ENCODE measurements around the gene NPAT.
"Not testable (repeated sequence)": the region's sequence is repeated elsewhere in the genome, so short reads cannot be mapped to it uniquely, and the experiment has no call there.

NPAT gene

DNA sequence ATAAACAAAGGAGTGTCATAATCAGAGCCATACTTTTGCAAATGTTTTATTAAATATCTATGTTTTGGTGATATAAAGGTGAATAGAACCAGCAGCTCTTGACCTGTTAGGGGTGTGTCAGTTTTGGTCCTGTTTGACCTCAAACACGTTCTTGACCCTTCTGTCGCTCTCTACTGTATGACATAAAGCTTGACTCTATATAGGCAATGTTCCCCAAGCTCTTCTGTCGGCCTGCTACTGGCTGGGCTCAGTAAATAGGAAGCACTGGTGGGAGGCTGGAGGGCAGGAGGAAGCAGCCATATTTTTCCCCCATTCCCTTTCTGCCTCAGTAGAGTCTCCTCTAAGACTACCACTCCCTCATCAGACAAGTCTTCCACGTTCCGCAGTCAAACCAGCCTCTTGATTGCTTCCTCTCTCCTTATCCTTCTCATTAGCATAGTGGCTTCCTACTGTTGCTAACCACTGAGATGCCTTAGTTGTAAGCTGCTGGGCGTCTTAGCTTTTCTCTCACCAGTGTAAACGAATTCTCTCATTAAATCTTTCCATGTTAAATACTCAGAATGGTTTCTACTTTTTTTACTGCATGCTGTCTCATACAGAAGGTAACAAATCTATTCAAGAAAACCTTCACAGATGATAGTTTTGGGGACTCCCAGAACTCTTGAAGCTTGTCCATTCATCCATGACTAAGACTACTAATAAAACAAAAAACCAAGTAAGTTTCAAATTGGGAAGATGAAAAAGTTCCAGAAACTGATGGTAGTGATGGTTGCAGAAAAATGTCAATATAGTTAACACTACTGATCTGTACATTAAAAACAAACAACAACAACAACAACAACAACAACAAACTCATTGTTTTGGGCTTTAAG lies 3.3 kb downstream of the NPAT start:
- DNase-seq, result no peak

DNA sequence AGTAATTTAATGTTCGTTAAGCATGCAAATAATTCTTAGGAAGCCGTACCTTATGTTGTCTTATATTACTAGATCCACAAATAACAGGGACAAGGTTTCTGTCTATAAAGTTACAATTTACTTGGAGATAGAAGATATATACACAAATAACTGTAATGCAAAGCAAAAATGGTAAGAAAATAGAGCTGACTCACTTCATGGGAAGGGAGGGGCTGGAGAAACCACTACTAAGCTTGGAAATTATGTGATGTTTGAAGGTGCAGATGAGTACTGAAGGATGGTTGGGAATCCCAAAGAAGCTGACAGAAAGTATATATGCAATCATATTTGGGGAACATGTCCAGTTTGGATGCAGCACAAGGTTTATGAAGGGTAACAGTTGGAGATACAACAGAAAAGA lies 4.0 kb downstream of the NPAT start:
- no peak for DNase-seq

DNA sequence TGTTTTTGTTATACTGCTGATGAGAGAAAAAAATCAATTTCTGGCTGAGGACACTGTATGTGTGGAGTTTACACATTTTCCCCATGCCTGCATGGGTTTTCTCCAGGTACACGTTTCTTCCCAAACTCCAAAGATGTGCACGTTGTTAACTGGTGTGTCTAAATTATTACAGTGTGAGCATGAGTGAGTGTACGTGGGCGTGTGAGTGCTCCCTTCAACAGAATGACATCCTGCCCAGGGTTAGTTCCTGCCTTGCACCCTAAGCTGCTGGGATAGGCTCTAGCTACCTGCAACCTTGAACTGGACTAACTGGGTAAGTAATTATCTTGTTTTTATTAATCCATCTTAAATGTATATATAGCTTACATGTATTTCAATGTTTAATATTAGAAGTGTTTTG lies 5.5 kb downstream of the NPAT start:
- DNase-seq, result peak in 1 of 2 experiments; percentile 36

DNA sequence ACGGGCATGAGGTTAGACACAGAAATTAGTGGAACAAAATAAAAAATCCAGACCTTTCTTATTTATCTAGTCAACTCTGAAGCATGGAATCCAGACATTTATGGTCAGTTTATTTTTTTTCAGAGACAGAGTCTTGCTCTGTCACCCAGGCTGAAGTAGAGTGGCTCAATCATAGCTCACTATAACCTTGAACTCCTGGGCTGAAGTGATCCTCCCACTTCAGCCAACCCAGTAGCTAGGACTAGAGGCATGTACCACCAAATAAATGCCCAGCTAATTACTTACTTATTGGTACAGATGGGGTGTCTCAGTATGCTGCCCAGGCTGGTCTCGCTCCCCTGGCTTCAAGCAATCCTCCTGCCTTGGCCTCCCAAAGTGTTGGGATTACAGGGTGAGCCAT lies 8.7 kb downstream of the NPAT start:
- DNase-seq, result no peak

DNA sequence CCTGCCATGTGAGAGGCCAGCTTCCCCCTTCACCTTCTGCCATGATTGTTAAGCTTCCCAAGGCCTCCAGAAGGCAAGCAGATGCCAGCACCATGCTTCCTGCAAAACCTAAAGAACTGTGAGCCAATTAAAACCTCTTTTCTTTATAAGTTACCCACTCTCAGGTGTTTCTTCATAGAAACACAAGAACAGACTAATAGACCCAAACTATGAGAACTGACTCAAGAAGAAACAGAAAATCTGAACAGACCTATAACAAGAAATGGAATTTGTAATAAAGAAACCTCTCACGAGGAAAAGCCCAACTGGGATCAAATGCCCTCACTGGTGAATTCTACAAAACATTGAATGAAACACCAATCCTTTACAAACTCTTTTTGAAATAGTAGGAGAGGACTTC lies 12.0 kb downstream of the NPAT start:
- DNase-seq, result no peak

DNA sequence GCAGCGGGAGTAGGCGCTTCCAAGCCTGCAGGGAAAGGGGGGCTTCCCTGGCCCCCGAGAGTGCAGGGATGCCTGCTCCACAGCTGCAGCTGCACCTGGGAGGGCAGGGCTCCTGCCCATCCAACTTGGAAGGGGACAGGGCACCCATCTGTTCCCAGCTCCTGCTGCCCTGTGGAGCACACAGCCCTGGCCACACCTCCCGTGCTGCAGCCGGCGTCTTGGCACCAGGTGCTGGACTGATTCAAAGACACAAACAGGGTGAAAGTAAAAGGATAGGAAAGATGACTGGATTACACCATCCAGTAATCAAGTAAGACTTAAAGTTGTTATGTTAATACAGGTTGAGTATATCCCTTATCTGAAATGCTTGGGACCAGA lies 14.8 kb downstream of the NPAT start:
- DNase-seq, result no peak

DNA sequence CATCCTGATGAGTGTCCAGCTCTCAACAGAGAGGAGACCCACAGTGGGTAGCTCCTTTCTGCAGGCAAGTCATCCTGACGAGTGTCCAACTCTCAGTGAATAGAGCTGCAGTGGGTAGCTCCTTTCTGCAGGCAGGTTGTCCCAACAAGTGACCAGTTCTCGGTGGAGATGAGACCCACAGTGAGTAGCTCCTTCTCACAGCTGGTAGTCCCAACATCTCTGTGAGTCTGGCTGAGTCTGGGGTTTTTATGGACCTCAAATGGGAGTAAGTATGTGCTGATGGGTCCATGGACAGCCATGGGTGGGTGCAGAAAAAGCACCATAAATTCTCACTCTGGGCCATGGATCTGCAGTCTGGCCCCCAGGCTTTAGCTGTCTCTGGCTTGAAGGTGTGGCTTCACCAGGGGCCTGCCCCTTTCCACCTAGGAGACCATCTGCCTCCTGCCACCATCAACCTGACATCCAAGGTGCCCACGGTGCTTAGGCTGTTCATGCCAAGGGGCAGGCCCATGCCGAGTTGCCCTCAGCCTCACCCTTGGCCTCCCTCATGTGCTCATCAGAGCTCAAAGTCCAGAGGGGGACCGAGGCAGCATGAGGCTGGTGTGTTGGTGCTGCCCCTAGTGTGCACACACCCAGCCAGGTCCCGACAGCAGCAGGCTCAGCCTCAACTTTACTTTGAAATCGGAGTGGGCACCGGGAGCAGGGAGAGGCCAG lies 15.3 kb downstream of the NPAT start:
- DNase-seq, result no peak

DNA sequence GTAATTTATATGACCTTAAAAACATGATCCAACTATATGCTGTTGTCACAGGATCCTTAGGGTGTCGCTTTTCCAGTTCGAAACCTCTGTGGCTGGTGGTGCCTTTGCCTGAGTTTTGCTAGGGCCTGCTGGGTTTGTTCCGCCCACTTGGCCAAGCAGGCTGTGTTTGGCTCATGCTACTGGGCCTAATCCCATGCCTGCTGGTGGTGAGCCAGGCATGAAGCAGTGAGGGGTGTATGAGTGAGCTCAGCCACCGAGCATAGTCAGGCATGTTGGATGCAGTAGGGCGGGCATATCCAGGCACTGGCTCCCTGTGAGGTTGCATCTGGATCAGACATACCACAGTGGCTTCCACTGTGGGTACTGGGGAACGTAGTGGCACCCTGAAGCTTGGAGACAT lies 16.3 kb downstream of the NPAT start:
- no peak for DNase-seq

DNA sequence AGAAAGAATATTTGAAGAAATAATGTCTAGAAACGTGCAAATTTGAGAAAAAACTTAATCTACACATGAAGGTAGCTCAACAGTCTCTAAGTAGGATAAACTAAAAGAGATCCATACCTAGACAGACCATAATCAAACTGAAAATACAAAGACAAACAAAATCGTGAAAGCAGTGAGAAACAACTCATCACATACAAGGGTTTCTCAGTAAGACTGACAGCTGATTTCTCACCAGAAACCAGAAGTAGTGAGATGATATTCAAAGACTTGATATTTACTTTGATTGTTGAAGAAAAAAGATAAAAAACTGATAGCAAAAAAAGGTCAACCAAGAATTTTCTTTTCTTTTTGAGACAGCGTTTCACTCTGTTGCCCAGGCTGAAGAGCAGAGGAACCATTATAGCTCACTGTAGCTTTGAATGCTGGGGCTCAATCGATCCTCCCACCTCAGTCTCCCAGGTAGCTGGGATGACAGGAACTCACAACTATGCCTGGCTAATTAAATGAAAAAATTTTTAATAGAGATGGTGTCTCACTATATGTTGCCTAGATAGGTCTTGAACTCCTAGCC lies 17.4 kb downstream of the NPAT start:
- no peak for DNase-seq

DNA sequence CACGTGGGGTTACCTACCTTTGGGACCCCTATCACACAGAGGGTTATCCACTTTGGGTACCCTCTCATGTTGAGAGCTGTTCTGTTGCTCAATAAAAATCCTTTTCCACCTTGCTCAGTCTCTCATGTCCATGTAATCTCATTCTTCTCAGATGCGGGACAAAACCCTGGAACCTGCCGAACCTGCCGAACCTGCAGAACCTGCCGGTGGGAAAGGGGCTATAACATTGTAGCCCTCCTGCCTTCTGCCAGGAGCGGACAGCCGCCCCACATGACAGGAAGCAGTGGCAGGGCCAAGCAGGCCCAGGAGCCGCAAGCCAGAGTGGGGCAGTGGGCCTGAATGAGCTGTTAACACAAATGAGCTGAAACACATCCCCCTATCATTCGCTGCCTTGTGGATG lies 18.1 kb downstream of the NPAT start:
- no peak for DNase-seq

DNA sequence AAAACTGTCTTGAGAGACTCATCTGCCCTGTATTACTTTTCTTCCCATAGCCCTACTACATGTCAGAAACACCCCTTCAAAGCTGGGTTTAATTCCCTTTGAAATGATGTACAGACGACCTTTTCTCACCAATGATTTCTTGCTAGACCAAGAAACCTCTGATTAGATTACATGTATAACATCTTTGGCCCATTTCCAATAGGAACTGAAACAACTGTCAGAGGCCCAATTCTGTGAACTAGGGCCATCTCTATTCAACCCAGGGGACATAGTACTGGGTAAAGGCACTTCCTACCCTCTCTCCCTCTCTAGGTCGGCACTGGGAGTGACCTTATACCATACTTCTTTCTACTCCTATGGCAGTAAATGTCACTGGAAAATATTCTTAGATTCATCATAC lies 19.4 kb downstream of the NPAT start:
- no peak for DNase-seq

DNA sequence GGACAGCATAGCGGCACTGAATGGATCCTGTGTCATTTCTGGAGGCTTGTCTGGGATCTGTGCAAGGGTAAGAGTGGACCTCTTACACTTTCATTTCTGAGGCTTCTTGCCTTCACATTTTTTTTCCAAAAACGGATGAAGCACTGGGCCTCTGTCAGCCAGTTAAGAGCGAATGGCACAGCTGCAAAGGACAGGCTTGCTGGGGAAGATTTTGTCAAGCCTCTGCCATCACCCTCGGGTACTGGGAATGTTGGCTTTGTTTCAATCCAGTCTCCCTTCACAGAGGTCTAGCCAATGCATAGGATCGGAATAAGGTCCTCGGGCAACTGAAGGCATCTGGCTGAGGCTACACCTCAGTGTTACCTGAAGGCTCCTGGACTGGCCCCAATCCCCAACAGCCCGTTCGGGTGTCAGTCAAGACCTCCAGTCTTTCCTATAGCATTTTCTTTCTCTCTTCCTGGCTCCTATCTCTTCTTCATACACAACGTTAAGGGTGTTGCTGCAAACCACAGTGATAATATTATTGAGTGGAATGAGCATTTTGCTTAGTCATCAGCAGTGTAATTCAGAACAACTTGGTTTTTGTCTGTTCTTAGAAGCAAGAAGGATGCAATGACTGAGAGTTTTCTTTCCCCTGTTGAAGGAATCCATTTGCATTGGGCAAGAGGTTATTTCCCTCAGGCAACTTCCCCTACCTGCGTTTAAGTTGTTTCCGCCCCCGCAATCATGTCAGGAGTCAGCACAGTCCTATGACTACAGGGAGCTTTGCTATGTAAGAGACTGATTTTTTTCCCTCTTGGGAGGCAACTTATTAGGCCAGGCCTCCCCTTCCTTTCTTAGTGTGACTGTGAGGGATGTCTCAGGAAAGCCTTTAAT lies 22.8 kb downstream of the NPAT start:
- peak; percentile 59 to 71 for DNase-seq

DNA sequence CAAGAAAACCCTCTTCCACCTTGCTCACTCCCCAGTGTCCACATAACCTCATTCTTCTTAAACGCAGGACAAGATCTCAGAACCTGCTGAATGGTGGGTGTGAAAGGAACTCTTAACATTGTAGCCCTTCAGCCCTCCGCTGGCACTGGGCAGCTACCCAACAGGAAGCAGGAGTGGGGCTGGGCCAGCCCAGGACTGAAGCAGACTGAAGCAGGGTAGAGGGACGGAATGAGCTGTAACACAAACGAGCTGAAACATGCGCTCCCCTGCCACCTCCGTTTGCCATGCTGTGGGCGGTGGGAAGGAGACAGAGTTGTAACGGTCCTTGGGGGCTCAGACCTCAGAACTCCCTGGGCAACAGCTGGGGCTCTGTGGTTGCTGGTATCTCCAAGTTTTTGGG lies 23.6 kb downstream of the NPAT start:
- DNase-seq, result no peak

DNA sequence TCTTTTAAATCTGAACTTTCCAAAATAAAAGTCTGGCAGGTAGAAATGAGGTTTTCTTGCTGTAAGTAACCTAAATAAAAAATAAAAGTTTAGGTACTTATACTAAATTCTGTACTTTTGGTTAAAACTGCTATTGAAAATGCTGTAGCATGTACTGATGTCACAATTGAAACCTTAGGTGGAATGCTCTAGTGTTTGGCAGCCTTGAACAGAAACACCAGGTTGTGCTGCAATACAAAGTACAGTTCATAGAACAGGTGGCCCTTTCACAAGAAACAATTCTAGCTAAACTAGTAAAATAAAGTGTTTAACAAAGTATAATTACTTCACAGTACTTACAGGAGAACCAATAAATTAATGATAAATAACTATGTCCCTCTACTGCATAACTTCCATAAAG lies 25.1 kb downstream of the NPAT start:
- no peak for DNase-seq

DNA sequence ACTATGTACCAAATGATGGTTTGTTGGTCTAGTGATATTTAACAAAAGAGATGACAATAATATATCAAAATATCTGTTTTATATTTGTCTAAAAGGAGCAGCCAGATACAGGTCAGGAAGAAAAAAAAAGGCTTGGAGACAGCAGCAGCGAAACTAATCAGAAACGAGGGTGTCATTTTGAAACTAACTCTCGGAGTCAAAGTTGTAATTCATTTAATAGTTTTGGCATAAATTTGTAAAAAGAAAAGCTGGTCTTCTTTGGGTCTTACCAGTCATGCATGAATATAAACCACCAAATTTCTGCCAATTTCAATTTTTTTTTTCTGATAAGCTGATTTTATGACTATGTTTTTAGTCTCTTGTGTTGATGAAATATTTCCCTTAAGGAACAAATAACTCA lies 25.5 kb downstream of the NPAT start:
- no peak for DNase-seq

DNA sequence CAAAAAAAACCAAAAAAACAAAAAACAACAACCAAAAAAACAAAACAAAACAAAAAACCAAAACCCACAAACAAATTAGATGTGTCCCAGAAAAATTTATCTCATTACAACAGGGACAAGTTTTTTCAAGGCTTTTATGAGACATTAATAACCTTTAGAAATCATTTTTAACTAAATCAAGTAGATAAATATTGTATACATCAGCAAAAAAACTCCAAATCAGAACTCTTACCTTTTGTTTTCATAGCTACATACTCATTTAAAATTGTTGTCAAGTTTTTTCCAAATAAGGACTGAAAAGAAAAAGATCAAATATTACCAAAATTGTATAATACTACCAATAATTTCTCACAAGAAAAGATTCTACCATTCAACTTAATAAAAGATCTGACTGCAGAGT lies 28.7 kb downstream of the NPAT start:
- DNase-seq, result no peak

DNA sequence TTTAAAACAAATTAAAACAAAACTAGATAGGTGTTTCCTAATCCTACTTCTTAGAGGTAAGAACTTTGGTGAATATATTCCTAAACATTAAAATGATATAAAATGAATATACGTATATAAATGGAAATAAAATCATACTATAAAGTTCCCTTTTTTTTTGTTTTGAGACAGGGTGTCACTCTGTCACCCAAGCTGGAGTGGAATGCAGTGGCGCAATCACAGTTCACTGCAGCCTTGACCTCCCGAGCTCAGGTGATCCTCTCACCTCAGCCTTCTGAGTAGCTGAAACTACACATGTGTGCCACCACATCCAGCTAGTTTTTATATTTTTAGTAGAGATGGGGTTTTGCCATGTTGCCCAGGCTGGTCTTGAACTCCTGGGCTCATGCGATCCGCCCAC lies 44.9 kb downstream of the NPAT start:
- no peak for DNase-seq

DNA sequence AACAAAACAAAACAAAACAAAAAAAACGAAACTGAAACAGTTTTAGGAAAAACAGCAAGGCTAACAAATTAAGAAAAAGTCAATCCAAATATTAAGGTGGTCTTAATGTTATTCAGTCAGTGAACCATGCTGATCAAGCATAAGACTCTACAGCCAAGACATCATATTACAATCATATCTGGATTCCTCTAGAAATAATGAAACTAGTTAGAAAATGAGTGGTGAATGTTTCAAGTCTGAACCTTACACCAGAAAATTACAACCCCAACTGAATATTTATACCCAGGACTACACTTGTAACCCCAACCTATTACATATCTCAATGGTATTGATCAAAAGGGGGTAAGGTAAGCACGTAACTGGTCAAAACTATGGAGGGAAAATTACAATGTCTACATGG lies 52.3 kb downstream of the NPAT start:
- DNase-seq, result no peak

DNA sequence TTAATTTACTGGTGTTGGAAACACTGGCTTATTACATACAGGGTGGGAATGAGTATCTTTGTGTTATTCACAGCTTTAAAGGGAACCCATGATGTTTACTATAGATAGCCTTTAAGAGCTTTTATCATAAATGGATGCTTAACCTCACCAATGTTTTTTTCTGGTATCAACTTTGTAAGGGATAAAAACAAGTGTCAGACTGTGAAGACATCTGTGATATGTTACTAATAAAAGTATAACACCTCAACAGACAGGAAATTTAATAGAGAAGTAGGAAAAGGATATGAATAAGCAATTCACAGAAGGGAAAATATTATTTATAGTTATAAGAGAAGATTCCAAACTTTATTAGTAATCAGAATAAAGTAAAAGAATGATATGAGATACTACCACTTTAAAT lies 54.8 kb downstream of the NPAT start:
- DNase-seq, result no peak

DNA sequence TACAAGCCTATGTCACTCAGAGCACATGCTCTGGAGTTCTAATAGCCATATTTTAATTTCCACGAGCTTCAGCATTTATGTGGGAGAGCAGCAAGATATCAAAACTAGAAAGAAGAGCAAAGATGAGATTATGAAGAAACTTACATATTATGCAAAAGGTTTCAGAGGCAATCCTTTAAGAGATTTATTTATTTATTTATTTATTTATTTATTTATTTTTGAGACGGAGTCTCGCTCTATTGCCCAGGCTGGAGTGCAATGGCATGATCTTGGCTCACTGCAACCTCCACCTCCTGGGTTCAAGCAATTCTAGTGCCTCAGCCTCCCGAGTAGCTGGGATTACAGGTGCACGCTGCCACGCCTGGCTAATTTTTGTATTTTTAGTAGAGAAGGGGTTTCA lies 59.6 kb downstream of the NPAT start:
- DNase-seq, result not testable (repeated sequence)

DNA sequence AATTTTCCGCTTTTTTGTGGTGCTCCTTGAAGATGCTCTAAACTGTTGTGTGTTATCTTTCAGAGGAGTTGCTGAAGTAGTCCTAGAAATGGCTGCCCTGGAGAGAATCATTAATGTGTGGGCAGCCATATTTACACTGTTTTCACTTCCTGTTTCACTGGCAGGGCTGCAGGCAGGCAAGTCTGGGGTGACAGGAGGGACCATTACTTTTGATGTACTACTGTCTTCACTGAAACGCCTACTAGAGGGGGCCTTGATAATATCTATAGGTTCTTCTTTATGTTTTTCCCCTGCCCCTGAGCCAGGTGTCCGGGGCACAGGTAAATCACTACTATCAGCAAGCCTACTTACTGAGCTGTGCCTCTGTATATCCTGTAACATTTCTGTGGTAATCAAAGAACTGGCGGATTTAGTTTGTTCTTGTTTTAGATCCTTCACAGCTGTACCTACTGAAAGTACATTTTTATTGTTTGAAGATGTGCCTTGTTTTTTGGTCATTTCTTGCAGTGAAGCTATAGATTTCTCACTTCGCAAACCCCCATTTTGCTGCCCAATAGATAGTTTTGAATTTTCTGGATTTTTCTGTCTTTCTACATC lies 61.4 kb downstream of the NPAT start:
- no peak for DNase-seq

DNA sequence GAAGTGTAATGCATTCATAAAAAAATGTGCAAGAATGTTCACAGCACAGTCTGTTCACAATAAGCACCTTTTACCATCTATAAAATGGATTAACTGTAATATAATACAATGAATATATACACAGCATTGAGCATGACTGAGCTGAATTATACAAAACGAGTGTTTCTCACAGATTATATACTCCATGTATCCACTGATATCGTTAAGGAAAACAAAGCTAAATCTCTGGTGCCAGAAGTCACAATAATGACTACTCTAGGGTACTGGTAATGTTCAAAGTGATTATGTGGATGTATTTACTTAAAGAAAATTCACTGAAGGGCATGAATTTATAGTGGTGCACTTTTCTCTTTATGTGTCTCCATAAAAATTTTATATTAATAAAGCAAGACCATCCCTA lies 67.8 kb downstream of the NPAT start:
- no peak for DNase-seq

DNA sequence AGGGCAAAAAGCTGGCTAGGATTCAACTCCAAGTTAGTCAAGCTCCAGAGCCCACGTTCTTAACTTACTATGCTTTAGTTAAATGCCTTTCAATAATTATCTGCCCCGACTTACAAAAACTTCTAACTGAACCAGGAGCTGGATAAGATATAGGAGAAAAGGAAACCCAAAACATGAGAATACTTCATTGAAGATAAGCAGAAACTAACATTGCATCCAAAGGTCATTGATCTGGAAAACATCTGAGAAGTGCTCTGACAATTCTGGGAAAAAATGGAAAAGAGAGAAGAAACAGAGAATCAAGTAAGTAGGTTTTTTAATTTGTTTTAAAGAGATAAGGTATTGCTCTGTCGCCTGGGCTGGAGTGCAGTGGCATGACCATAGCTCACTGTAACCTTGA lies 73.9 kb downstream of the NPAT start:
- DNase-seq, result no peak

Measured in stimulated activated CD4-positive, alpha-beta T cell treated with anti-CD3 and anti-CD28 coated beads, Interleukin-4, amount 100 ng/mL, for 4 hours (primary cell).